Retinal pigment epithelial cell (primary cell): ENCODE results near the gene PDCD7.
A peak's percentile ranks its signal among the peaks of the same experiment; 100 is the strongest.
"Not testable (repeated sequence)": the region's sequence is repeated elsewhere in the genome, so short reads cannot be mapped to it uniquely, and the experiment has no call there.

Experiments used
- DNase-seq: peaks from one replicate; pipeline ENCODE4 v3.0.0-alpha.2; 2010; ENCODE audit warnings: low read depth
- H3K4me3 ChIP-seq: 2 replicates; pipeline ENCODE4 v1.5.1; 2011; ENCODE audit warnings: mild to moderate bottlenecking, low read length, control low read depth, moderate library complexity
- TF ChIP-seq, protein P1 (sequence below): conservative IDR thresholded peaks from 2 replicates; pipeline ENCODE4 v1.5.1; 2011; ENCODE audit warnings: low read depth, low read length, control low read depth, inconsistent platforms

Gene PDCD7, protein sequence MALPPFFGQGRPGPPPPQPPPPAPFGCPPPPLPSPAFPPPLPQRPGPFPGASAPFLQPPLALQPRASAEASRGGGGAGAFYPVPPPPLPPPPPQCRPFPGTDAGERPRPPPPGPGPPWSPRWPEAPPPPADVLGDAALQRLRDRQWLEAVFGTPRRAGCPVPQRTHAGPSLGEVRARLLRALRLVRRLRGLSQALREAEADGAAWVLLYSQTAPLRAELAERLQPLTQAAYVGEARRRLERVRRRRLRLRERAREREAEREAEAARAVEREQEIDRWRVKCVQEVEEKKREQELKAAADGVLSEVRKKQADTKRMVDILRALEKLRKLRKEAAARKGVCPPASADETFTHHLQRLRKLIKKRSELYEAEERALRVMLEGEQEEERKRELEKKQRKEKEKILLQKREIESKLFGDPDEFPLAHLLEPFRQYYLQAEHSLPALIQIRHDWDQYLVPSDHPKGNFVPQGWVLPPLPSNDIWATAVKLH

DNA sequence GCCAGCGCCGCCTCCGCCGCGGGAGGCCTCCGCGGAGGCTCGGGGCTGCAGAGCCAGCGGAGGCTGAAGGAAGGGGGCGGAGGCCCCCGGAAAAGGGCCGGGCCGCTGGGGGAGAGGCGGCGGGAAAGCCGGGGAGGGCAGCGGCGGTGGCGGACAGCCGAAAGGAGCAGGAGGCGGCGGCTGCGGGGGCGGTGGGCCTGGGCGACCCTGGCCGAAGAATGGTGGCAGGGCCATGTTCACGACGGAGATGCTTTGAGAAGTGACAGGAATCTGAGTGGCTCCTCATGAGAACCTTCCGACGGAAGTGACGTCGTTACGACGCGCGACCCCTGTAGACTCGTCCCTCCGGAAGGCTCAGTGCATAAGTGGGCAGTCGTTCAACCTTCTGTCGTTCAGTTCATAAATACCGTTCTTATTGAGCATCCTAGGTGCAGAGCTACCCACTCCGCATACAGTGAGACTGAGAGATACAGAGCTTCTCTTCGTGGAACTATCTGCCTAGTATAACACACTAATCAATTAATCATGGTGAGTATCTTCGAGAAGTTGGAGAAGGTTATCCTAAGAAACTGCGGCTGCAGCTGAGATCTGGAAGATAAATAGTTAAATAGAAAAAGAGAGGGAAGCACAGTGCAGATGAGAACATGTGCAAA is at the start of gene PDCD7:
TSS of gene PDCD7 (minus strand) at position 261 of the 653 bp plus-strand sequence. CDS start at position 234, 27 bp downstream.
- H3K4me3 ChIP-seq: peak within 1 kb of the TSS; percentile 79
- peak; percentile 79 for DNase-seq
- TF ChIP-seq, protein P1, sequence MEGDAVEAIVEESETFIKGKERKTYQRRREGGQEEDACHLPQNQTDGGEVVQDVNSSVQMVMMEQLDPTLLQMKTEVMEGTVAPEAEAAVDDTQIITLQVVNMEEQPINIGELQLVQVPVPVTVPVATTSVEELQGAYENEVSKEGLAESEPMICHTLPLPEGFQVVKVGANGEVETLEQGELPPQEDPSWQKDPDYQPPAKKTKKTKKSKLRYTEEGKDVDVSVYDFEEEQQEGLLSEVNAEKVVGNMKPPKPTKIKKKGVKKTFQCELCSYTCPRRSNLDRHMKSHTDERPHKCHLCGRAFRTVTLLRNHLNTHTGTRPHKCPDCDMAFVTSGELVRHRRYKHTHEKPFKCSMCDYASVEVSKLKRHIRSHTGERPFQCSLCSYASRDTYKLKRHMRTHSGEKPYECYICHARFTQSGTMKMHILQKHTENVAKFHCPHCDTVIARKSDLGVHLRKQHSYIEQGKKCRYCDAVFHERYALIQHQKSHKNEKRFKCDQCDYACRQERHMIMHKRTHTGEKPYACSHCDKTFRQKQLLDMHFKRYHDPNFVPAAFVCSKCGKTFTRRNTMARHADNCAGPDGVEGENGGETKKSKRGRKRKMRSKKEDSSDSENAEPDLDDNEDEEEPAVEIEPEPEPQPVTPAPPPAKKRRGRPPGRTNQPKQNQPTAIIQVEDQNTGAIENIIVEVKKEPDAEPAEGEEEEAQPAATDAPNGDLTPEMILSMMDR: no peak

DNA sequence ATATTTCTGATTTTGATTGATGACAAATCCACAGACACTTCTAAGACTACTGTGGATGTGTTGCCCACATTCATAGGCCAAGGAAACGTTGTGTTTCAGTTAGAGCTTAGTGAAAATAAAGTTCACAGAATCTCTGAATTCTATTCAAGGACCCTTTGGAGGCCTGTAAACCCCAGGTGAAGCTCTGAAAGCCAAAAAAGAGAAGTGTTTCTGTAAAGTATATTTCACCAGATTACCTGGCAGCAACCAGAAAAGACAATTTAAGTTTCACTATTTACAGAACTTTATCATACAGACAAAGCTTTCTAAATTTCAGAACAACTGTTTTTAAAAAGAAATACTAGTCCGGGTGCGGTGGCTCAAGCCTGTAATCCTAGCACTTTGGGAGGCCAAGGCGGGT is 48.9 kb upstream of the PDCD7 start:
- DNase-seq: no peak
- no peak overlapping the region for H3K4me3 ChIP-seq
- TF ChIP-seq, protein P1: no peak

DNA sequence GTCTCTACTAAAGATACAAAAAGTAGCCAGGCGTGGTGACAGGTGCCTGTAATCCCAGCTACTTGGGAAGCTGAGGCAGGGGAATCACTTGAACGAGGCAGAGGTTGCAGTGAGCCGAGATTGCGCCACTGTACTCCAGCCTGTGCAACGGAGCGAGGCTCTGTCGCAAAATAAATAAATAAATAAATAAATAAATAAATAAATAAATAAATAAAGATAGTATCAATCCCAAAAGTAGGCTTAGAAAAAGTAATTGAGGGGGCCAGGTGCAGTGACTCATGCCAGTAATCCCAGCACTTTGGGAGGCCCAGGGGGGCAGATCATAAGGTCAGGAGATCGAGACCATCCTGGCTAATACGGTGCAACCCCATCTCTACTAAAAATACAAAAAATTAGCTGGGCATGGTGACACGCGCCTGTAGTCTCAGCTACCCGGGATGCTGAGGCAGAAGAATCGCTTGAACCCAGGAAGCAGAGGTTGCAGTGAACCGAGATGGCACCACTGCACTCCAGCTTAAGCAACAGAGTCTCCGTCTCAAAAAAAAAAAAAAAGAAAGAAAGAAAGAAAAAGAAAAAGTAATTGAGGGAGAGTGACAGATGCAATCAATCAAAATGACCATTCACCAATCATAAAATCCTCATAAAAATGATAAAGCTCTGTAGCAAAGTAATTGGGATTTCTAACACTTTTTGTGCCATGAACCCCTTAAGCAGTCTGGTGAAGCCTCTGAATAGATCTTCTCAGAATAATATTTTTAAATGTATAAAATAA is 48.2 kb upstream of the PDCD7 start:
- DNase-seq, H3K4me3 ChIP-seq: not testable (repeated sequence)

DNA sequence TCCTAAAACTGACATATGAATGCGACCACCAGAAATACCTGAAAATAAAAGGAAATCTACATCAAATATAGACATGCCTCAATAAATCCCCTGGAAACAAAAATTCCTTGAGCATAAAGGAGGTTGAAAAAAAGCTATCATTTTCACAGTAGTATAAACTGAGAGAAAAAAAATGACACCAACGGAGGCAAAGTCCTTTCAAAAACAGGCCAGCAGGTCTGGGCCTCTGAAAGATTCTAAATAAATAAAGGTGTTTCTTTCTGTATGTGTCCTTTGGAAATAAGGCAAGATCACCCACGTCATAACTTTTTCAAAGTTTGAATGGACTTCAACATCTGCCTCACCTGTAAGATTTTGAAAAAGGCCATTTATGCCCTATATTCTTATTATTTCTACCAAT is 46.6 kb upstream of the PDCD7 start:
- no peak for DNase-seq
- H3K4me3 ChIP-seq: no peak overlapping the region
- TF ChIP-seq, protein P1: no peak

DNA sequence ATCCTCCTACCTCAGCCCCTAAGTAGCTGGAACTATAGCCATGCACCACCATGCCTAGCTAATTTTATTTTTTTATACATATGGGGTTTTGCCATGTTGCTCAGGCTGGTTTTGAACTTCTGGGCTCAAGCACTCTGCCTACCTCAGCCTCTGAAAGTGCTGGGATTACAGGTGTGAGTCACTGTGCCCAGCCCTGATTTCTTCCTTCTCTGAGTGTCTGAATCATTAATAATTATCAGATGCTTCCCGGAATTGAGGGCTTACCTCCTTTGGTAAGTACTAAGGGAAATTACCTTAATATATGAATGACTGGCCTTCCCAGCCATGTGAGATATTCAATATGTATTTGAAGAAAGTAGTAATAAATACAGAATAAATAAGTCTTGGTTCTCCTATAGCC is 44.3 kb upstream of the PDCD7 start:
- TF ChIP-seq, protein P1: no peak
- no peak for DNase-seq
- no peak overlapping the region for H3K4me3 ChIP-seq

DNA sequence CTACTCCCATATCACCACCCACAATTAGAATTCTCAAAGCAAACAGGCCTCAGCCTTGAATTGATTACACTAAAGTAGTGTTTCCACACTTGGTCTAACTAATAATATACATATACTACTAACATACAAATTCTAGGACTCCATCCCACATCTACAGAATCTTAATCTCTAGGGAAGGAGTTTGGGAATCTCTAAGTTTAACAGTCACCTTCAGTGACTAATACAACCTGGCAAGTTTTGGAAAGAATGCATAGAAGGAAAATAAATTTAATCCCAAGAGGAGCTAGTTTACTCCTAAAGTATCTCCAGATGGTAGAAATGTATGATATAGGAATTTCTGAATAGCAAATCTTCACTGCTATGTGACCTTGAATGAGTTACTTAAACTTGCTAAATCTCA is 42.4 kb upstream of the PDCD7 start:
- H3K4me3 ChIP-seq: no peak overlapping the region
- TF ChIP-seq, protein P1: no peak
- no peak for DNase-seq

DNA sequence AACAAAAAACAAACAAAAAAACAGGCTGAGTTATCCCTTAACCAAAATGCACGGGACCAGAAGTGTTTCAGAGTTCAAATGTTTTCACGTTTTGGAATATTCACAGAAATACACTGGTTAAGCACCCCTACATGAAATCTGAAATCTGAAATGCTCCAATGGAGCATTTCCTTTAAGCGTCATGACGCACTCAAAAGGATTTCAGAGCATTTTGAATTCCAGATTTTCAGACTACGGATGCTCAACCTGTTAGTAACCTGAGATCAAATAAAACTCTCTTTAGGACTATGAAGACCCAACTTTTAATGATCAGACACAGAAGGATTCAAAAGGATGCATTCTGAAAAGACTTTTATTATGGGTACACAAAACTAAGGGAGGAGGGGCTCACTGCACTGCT is 41.9 kb upstream of the PDCD7 start:
- TF ChIP-seq, protein P1: no peak
- DNase-seq: no peak
- no peak overlapping the region for H3K4me3 ChIP-seq
